Endodermal cell (in vitro differentiated cells): ENCODE results near the gene MACC1. TPM values are rescaled to one million over a fixed set of nuclear protein-coding genes. Genes with fewer than 3 reads are reported as not detected.

Source experiments
- DNase-seq: peaks from one replicate; pipeline ENCODE4 v3.0.0-alpha.2; 2017
- H3K27ac ChIP-seq: 2 replicates; pipeline ENCODE4 v1.5.1; 2013; ENCODE audit warnings: mild to moderate bottlenecking, low read depth, low read length, moderate library complexity
- H3K27me3 ChIP-seq: 2 replicates; pipeline ENCODE4 v1.6.1; 2013; ENCODE audit warnings: mild to moderate bottlenecking, low read length, moderate library complexity; ENCODE audit not compliant: insufficient read depth, control insufficient read depth, poor library complexity, severe bottlenecking
- H3K36me3 ChIP-seq: 2 replicates; pipeline ENCODE4 v1.7.0; 2013; ENCODE audit warnings: mild to moderate bottlenecking, low read length, moderate library complexity; ENCODE audit not compliant: control insufficient read depth, insufficient read depth
- H3K4me1 ChIP-seq: one replicate; pipeline ENCODE4 v1.7.0; 2013; ENCODE audit warnings: low read length; ENCODE audit not compliant: control insufficient read depth, insufficient read depth
- H3K4me3 ChIP-seq: 2 replicates; pipeline ENCODE4 v1.5.1; 2013; ENCODE audit warnings: mild to moderate bottlenecking, low read length, moderate library complexity
- H3K9ac ChIP-seq: 2 replicates; pipeline ENCODE4 v1.6.1; 2013; ENCODE audit warnings: mild to moderate bottlenecking, low read length, moderate library complexity; ENCODE audit not compliant: poor library complexity, severe bottlenecking; ENCODE audit errors: extremely low read depth
- H3K9me3 ChIP-seq: 2 replicates; pipeline ENCODE4 v1.6.1; 2013; ENCODE audit warnings: mild to moderate bottlenecking, low read length, moderate library complexity; ENCODE audit not compliant: control insufficient read depth
- H3K27ac Mint-ChIP-seq: 2 replicates; pipeline ENCODE4 v1.8.0; 2020; ENCODE audit warnings: mixed read lengths
- H3K27me3 Mint-ChIP-seq: 2 replicates; pipeline ENCODE4 v1.8.0; 2021; ENCODE audit warnings: mild to moderate bottlenecking, mixed read lengths; ENCODE audit not compliant: insufficient read depth
- H3K36me3 Mint-ChIP-seq: 2 replicates; pipeline ENCODE4 v1.8.0; 2020; ENCODE audit warnings: low read depth, mixed read lengths
- H3K4me1 Mint-ChIP-seq: 2 replicates; pipeline ENCODE4 v1.8.0; 2020; ENCODE audit warnings: mixed read lengths
- H3K4me3 Mint-ChIP-seq: 2 replicates; pipeline ENCODE4 v1.8.0; 2020; ENCODE audit warnings: mild to moderate bottlenecking, moderate library complexity, mixed read lengths
- H3K9me3 Mint-ChIP-seq: 2 replicates; pipeline ENCODE4 v1.8.0; 2020; ENCODE audit warnings: mild to moderate bottlenecking, mixed read lengths
- WGBS, 2 experiments: methylation state at CpG; one replicate each; pipeline versions ENCODE4 v1.1.5 to v1.1.7; 2013; ENCODE audit warnings: missing lambda C conversion rate in 2 of 2, mixed read lengths in 1 of 2; ENCODE audit not compliant: insufficient coverage in 1 of 2, insufficient read length in 1 of 2; 5-methylcytosine and 5-hydroxymethylcytosine counted together
- total RNA-seq, 2 donors: library from RNA; stranded (reverse); fragmentation: NEBNext Ultra II Directional in 1 of 2; extraction: Animal tissue kit (Norgen Biotek cat#: 25700) in 1 of 2; gene quantifications; 2 replicates in 1 of 2; 3 replicates in 1 of 2; pipeline ENCODE4 v1.2.1, GENCODE V29; 2021
- TF ChIP-seq, protein P1 (sequence below): fragments of 200-600 bp; sonication (generic); conservative IDR thresholded peaks from 2 replicates; pipeline ENCODE4 v1.5.0; 2021; ENCODE audit warnings: antibody characterized with exemption, mild to moderate bottlenecking

The MACC1 gene
- total RNA-seq, 2 donors from 2014 or later, result 1.4 to 2.0 TPM

DNA sequence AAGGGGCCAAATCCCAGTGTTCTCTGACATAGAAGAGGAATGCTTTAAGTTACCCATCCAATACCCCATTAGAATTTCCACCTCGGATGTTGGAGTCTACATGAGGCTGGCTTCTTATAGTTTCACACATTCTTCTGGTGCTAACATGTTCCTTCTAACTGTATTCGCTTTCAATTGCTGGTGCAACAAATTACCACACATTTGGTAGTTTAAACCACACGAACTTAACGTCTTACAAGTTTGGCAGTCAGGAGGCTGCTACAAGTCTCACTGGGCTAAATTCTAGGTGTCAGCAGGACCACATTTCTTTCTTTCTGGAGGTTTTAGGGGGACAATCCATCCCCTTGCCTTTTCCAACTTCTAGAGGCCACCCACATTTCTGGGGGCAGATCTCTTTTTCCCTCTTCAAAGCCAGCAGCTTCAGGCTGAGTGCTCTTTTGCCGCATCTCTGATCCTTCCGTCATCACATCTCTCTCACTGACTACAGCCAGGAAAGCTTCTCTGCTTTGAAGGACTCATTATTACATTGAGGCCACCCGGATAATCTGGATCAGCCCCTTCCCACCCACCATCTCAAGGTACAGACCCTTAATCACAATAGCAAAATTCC, 5.1 kb upstream of the MACC1 start:
- Histone ChIP-seq H3K27me3 (no peaks in the 10 kb centered on the region), H3K4me1 (peaks cover 9% of the 10 kb centered on the region), H3K9ac (no peak overlapping the region), H3K27ac (no peak overlapping the region), H3K9me3 (no peaks in the 10 kb centered on the region), H3K36me3 (no peaks in the 10 kb centered on the region), H3K4me3 (no peak overlapping the region)
- WGBS, 2 experiments, result 81 to 82% methylated on average over 6 to 7 of the region's 7 CpGs
- H3K4me1 Mint-ChIP-seq, result peaks cover 44% of the 10 kb centered on the region
- no peak overlapping the region for H3K27ac Mint-ChIP-seq
- H3K9me3 Mint-ChIP-seq, result no peaks in the 10 kb centered on the region
- DNase-seq, result no peak
- TF ChIP-seq, protein P1, sequence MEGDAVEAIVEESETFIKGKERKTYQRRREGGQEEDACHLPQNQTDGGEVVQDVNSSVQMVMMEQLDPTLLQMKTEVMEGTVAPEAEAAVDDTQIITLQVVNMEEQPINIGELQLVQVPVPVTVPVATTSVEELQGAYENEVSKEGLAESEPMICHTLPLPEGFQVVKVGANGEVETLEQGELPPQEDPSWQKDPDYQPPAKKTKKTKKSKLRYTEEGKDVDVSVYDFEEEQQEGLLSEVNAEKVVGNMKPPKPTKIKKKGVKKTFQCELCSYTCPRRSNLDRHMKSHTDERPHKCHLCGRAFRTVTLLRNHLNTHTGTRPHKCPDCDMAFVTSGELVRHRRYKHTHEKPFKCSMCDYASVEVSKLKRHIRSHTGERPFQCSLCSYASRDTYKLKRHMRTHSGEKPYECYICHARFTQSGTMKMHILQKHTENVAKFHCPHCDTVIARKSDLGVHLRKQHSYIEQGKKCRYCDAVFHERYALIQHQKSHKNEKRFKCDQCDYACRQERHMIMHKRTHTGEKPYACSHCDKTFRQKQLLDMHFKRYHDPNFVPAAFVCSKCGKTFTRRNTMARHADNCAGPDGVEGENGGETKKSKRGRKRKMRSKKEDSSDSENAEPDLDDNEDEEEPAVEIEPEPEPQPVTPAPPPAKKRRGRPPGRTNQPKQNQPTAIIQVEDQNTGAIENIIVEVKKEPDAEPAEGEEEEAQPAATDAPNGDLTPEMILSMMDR, result no peak
- no peaks in the 10 kb centered on the region for H3K36me3 Mint-ChIP-seq
- no peak overlapping the region for H3K4me3 Mint-ChIP-seq
- no peaks in the 10 kb centered on the region for H3K27me3 Mint-ChIP-seq

GRCh38 chr7:20220921-20221547, 3.9 kb upstream of the MACC1 start:
- Histone ChIP-seq H3K9me3 (no peaks in the 10 kb centered on the region), H3K36me3 (no peaks in the 10 kb centered on the region), H3K4me3 (no peak overlapping the region), H3K9ac (no peak overlapping the region), H3K4me1 (peaks cover 9% of the 10 kb centered on the region), H3K27ac (no peak overlapping the region), H3K27me3 (no peaks in the 10 kb centered on the region)
- no peak overlapping the region for H3K4me3 Mint-ChIP-seq
- no peaks in the 10 kb centered on the region for H3K27me3 Mint-ChIP-seq
- no peaks in the 10 kb centered on the region for H3K9me3 Mint-ChIP-seq
- H3K4me1 Mint-ChIP-seq, result peaks cover 46% of the 10 kb centered on the region
- H3K27ac Mint-ChIP-seq, result no peak overlapping the region
- no peak for DNase-seq
- 91 to 100% methylated on average over 2 to 4 of the region's 4 CpGs for WGBS, 2 experiments
- H3K36me3 Mint-ChIP-seq, result no peaks in the 10 kb centered on the region
- TF ChIP-seq, protein P1, result no peak

- Mint-ChIP-seq H3K4me3 (no peak overlapping the region), H3K36me3 (no peaks in the 10 kb centered on the region), H3K9me3 (no peaks in the 10 kb centered on the region), H3K27ac (peak overlapping the region; percentile 86), H3K4me1 (peaks cover 42% of the 10 kb centered on the region), H3K27me3 (no peaks in the 10 kb centered on the region)
- Histone ChIP-seq H3K4me3 (no peak overlapping the region), H3K4me1 (peaks cover 9% of the 10 kb centered on the region), H3K9me3 (no peaks in the 10 kb centered on the region), H3K27ac (peak overlapping the region; percentile 3), H3K9ac (peak overlapping the region; percentile 28), H3K27me3 (no peaks in the 10 kb centered on the region), H3K36me3 (no peaks in the 10 kb centered on the region)
- DNase-seq, result no peak
- TF ChIP-seq, protein P1, result no peak
- 71 to 82% methylated on average over 3 of the region's 3 CpGs for WGBS, 2 experiments
Observed at GRCh38 chr7:20220293-20220761, 3.1 kb upstream of the MACC1 start.
